ENCODE results near the gene TACSTD2. TPM values are rescaled to one million over a fixed set of nuclear protein-coding genes. Genes with fewer than 3 reads are reported as not detected.
"Not testable (repeated sequence)": the region's sequence is repeated elsewhere in the genome, so short reads cannot be mapped to it uniquely, and the experiment has no call there.

Gene TACSTD2
- total and polyA plus RNA-seq, 9 donors: 0.35 to 132 (median 4.9) TPM

DNA sequence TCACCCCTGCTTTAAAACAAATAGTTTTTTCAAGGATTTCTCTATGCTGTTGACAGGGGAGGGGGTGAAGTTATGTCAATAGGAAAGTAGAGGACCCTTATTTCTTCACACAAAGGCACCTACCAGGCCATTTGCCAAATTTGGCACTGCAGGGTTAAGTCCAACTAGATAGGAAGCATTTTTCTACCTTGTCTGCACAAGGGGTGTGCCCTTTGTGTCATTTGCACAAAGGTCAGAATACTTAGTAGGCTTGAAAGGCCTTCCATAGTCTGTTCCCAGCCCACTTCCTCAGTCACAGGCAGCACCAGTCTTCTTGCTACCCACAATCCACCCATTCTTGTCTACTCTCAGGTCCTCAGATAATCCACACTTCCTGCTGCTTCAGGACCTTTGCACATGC is 7.0 kb downstream of the TACSTD2 start:
- no peak for DNase-seq
- Histone ChIP-seq H3K27ac (no peak overlapping the region), H3K9me3 (no peaks in the 10 kb centered on the region), H3K27me3 (no peaks in the 10 kb centered on the region), H3K36me3 (no peaks in the 10 kb centered on the region), H3K4me3 (no peak overlapping the region), H3K4me1 (ENCODE audit: insufficient read depth) (no peaks in the 10 kb centered on the region)
- intact Hi-C loops (cut with DNase I): no loop called here
- TF ChIP-seq POLR2A (IDR thresholded peaks at IDR 0.05): no peak
- TF ChIP-seq, protein P1, sequence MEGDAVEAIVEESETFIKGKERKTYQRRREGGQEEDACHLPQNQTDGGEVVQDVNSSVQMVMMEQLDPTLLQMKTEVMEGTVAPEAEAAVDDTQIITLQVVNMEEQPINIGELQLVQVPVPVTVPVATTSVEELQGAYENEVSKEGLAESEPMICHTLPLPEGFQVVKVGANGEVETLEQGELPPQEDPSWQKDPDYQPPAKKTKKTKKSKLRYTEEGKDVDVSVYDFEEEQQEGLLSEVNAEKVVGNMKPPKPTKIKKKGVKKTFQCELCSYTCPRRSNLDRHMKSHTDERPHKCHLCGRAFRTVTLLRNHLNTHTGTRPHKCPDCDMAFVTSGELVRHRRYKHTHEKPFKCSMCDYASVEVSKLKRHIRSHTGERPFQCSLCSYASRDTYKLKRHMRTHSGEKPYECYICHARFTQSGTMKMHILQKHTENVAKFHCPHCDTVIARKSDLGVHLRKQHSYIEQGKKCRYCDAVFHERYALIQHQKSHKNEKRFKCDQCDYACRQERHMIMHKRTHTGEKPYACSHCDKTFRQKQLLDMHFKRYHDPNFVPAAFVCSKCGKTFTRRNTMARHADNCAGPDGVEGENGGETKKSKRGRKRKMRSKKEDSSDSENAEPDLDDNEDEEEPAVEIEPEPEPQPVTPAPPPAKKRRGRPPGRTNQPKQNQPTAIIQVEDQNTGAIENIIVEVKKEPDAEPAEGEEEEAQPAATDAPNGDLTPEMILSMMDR (IDR thresholded peaks at IDR 0.05): no peak
- no peak for TF ChIP-seq EP300 (IDR thresholded peaks at IDR 0.05)

DNA sequence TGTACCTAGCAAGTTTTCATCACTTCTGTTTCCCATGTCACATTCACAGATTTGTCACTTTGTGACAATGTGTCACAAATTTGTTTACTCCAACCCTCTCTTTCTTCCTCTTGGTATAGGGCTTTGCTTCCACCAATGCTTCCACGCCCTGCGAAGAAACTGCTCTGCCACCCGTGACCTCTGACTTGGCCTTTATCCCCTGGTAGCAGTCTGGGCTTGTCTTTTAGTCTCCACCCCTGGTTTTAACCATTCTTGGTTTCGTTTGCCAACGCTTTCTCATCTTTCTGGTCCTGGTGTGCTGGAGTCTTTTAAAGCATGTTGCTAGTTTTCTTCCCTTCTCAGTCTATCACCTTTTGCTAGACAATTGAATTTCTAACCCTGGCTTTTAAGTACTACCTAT is 8.1 kb downstream of the TACSTD2 start:
- TF ChIP-seq POLR2A (IDR thresholded peaks at IDR 0.05) (no peak), EP300 (IDR thresholded peaks at IDR 0.05) (no peak)
- TF ChIP-seq, protein P1 (IDR thresholded peaks at IDR 0.05): no peak
- no peak for DNase-seq
- Histone ChIP-seq H3K9me3 (no peaks in the 10 kb centered on the region), H3K4me1 (ENCODE audit: insufficient read depth) (no peaks in the 10 kb centered on the region), H3K36me3 (no peaks in the 10 kb centered on the region), H3K27ac (no peak overlapping the region), H3K27me3 (no peaks in the 10 kb centered on the region), H3K4me3 (no peak overlapping the region)
- WGBS, 3 donors: 80 to 84% (median 80%) methylated on average over 5 of the region's 5 CpGs
- intact Hi-C loops (cut with DNase I): no loop called here

DNA sequence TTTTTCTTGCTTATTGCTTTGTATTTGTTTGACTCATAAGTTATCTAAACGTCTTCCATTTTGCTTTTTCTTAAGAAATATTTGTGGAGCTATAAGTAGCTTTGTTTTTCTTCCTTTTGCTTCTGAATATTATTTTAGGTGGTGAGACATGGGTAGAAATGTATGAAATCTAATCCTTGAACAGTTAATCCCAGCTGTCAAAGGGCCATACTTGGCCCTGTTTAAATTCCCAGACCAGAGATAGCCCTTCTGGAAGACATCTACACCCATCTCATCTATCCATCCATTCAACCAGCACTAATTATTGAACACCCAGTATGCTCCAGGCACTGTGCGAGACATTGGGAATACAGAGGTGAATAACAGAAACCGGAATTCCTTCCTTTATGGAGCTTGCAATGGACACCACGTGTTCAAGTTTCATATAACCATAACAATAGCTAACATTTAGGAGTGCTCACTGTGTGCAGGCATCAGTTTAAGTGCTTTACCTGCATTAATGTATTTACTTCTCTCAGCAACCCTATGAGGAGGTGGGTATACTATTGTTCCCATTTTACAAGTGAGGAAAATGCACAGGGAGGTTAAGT is 8.7 kb downstream of the TACSTD2 start:
- H3K36me3 ChIP-seq: no peaks in the 10 kb centered on the region
- WGBS, 3 donors: 59 to 68% (median 64%) methylated on average over 4 of the region's 4 CpGs
- intact Hi-C loops (cut with DNase I): no loop called here
- no peak for TF ChIP-seq POLR2A (IDR thresholded peaks at IDR 0.05)
- TF ChIP-seq, protein P1 (IDR thresholded peaks at IDR 0.05): no peak
- TF ChIP-seq EP300 (IDR thresholded peaks at IDR 0.05): no peak
- DNase-seq: no peak
- H3K27me3 ChIP-seq: no peaks in the 10 kb centered on the region
- no peaks in the 10 kb centered on the region for H3K4me1 ChIP-seq (ENCODE audit: insufficient read depth)
- H3K27ac ChIP-seq: no peak overlapping the region
- H3K4me3 ChIP-seq: no peak overlapping the region
- no peaks in the 10 kb centered on the region for H3K9me3 ChIP-seq

DNA sequence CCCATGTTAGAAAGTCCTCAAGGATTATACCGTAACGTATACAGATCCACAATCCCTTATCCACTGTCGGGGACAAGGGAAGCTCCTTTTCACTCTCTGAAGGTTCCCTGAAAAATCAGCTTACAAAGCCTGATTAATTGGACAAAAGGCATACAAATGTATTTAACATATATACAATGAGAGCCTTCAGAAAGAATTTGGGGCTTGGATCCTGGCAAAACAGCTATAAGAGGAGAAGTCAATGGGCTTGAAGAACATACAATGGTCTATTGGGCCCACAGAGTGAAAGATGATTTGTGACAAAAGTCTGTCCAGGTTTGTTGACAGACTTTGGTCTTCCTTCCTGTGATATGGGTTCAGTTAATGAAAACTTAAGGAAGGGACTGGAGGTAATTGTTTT is 10.7 kb downstream of the TACSTD2 start:
- WGBS, 3 donors: 91 to 96% (median 95%) methylated on average over 3 of the region's 3 CpGs

DNA sequence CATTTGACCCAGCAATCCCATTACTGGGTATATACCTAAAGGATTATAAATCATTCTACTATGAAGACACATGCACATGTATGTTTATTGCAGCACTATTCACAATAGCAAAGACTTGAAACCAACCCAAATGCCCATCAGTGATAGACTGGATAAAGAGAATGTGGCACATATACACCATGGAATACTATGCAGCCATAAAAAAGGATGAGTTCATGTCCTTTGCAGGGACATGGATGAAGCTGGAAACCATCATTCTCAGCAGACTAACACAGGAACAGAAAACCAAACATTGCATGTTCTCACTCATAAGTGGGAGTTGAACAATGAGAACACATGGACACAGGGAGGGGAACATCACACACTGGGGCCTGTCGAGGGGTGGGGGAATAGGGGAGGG is 13.3 kb downstream of the TACSTD2 start:
- H3K4me1 ChIP-seq (ENCODE audit: insufficient read depth); H3K27ac ChIP-seq; DNase-seq; H3K36me3 ChIP-seq; intact Hi-C loops (cut with DNase I); H3K4me3 ChIP-seq; H3K9me3 ChIP-seq; H3K27me3 ChIP-seq: not testable (repeated sequence)
- 83 to 90% (median 83%) methylated on average over 1 of the region's 1 CpG for whole genome bisulfite sequencing, 3 donors

More for the DNA sequence above, 10.7 kb downstream of the TACSTD2 start:
- no peaks in the 10 kb centered on the region for H3K36me3 ChIP-seq
- H3K4me1 ChIP-seq (ENCODE audit: insufficient read depth): no peaks in the 10 kb centered on the region
- H3K9me3 ChIP-seq: no peaks in the 10 kb centered on the region
- intact Hi-C loops (cut with DNase I): no loop called here
- TF ChIP-seq POLR2A (IDR thresholded peaks at IDR 0.05): no peak
- no peak for TF ChIP-seq EP300 (IDR thresholded peaks at IDR 0.05)
- TF ChIP-seq, protein P1 (IDR thresholded peaks at IDR 0.05): no peak
- no peak overlapping the region for H3K4me3 ChIP-seq
- no peak for DNase-seq
- H3K27me3 ChIP-seq: no peaks in the 10 kb centered on the region
- no peak overlapping the region for H3K27ac ChIP-seq

All from ovary (tissue), 9 donors.